ENCODE data around the gene TST.

- no peak for TF ChIP-seq CTCF (IDR thresholded peaks at IDR 0.05)
- TF ChIP-seq EP300 (IDR thresholded peaks at IDR 0.05) = no peak
- TF ChIP-seq POLR2AphosphoS5 (IDR thresholded peaks at IDR 0.05) = no peak
- no peak for TF ChIP-seq POLR2A (IDR thresholded peaks at IDR 0.05)
These were observed 20.2 kb upstream of the TST start for GRCh38 chr22:37039466-37039865.
